ENCODE data around the gene CDC42EP1.

The CDC42EP1 gene

DNA sequence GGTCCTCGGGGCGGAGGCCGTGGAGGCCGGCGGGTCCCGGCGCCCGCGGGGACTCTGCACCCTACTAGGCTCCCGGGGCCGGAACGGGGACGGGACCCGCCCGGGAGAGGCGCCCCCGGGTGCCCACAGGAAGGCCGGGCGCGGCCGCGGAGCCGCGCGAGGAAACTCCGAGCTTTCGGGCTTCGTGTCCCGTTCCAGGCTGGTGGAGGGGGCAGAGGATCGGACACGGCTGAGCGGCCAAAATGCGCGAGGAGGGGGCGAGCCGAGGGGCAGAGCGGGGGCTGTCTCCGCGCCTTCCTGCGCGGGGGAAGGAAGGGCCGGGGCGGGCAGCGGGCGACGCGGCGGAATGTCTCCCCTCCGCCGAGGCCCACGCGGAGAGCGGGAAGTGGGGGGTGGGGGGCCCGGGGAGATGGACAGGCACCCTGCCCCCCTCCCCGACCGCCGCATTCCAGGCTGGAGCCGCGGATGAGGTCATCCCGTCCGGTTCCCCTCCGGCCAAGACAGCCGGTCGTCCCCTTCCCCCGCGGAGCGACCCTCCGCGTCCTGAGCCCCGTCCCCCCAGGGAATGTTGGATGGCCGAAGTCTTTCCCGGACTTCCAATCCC, 430 bp downstream of the CDC42EP1 start:
- no peak for DNase-seq (ENCODE audit: low spot score)

GRCh38 chr22:37561212-37562048, 1.1 kb downstream of the CDC42EP1 start:
- DNase-seq (ENCODE audit: low spot score) = peak; percentile 96

DNA sequence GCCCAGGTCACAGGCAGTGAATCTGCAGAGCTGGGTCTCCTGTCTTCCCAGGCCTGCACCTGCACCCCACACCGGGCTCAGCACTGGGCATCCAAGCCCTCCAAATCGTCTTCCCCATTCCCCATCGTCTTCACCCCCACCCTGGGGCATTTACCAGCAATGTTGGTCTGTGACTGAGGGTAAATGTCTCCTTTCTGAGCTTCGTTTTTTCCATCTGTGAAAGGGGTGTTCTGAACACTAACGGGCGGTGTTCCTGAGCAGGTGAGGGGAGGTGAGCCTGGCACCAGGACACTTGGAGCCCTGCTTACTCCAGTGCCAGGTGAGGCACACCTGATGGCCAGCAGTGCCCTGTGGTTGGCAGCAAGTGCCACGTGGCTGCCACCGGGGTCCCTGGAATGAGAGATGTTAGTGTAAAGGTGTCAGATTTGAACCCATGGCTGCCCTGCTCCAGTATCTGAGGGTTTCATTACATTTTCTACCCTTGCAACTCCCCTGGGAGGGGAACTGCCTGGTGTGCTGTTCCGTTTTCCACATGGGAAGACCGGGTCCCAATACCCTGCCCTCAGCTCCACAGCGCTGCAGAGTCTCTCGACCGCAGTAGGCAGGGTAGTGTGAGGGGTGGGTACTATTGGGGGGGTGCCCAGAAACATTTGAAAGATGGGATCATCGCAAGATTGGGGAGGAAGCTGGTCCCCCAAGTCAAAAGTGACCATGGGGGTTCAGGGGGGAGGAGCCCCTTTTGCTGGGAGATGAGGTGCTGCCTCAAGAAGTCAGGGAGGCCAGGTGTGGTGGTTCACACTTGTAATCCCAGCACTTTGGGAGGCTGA, 2.0 kb downstream of the CDC42EP1 start:
- DNase-seq (ENCODE audit: low spot score) = no peak

GRCh38 chr22:37563153-37564081, 3.1 kb downstream of the CDC42EP1 start:
- no peak for DNase-seq (ENCODE audit: low spot score)

- no peak for DNase-seq (ENCODE audit: low spot score)
Measured at GRCh38 chr22:37564111-37564711, 3.9 kb downstream of the CDC42EP1 start.

DNA sequence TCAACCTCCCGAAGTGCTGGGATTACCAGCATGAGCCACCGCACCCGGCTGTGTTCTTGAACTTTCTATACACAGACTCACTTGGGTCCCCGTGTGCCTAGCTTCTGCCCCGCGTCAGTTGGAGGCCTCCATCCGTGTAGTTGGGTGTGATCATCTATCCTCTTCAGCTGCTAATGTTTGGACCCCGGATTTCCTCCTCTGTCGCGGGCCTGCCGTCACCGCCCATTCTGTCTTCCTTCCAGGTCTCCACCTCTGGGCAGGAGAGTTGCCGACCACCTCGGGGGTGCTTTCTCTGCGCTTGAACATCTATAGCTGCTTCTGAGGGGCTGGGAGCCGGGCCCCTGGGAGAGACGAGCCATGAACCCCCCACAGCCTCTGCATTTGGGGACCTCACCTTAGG, 5.5 kb downstream of the CDC42EP1 start:
- no peak for DNase-seq (ENCODE audit: low spot score)

GRCh38 chr22:37566329-37566837, 6.1 kb downstream of the CDC42EP1 start:
- DNase-seq (ENCODE audit: low spot score) = no peak

DNA sequence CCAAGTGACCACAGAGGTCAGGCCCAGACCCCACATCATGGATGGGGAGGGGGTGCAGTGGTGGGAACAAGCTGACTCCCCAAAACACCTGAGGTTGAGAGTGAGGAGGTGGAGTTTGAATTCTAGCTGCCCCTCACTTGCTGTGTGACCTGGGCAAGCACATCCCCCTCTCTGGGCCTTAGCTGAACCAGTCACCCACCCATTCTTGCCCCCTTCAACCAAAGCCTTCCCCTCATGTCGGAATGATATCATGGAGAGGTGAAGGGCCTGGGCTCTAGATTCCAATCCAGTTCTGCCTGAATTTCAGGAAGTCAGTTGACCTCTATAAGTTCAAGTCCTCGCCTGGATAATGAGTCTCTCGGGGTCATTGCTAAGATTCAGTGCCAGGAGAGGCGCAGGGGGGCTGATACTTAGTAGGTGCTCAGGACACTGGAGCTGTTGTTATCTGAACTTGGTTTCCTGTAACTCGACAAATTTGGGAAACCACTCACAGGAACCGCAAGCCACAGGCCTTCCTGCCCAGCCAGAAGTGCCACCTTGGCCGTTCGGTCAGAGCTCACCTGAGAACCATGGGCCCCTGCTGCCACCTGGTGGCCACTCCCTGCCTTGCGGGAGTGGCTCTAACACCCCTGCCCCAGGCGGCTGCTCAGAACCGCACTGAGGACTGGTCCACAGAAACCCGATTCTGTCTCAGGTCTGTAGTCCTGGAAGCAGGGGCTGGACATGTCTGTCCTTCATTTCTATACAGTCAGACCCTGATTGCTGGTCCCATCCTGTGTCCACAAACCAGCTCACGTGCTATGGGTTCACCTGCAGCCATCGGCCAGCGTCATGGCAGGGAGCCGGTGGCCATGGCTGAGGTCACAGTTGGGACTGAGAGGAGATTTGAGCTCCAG, 6.9 kb downstream of the CDC42EP1 start:
- DNase-seq (ENCODE audit: low spot score) = peak; percentile 88

- DNase-seq (ENCODE audit: low spot score) = no peak
Measured at GRCh38 chr22:37568012-37568411, 7.7 kb downstream of the CDC42EP1 start.

DNA sequence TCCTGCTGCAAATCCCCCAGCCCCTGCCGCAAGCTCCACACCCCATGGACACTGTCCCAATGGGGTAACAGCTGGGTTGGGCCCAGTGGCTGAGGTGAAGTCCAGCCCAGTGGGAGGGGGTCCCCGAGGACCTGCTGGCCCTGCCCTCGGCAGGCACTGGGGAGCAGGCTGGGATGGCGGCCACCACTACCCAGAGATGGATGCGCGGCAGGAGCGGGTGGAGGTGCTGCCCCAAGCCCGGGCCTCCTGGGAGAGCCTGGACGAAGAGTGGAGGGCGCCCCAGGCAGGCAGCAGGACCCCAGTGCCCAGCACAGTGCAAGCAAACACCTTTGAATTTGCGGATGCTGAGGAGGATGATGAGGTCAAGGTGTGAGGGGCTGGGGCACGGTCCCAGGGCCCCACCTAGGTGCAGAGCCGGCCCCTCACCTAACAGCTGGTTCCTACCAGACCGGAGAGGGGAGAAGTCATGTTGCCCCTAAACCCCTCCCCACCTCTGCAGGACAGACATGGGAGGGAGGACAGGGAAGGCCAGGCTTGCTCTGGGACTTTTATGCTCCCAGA, 8.2 kb downstream of the CDC42EP1 start:
- no peak for DNase-seq (ENCODE audit: low spot score)

- DNase-seq (ENCODE audit: low spot score) = peak; percentile 87
Measured at GRCh38 chr22:37569009-37569920, 9.0 kb downstream of the CDC42EP1 start.

GRCh38 chr22:37569921-37570660, 9.8 kb downstream of the CDC42EP1 start:
- DNase-seq (ENCODE audit: low spot score) = no peak

DNA sequence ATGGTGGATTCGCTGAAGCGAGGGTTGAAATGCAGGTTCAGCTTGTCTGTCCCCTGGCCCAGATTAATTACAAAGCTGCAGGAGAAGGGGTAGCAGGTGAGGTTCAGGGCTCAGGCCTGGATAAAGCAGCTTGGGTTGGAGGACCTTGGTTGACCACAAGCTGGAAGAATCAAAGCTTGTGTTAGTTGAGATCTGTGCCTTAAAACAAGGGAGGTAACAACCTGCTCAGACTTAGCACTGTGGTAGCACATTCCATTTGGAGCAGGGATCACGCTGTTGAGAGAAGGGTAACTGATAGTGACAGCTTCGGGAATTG, 10.3 kb downstream of the CDC42EP1 start:
- no peak for DNase-seq (ENCODE audit: low spot score)

DNA sequence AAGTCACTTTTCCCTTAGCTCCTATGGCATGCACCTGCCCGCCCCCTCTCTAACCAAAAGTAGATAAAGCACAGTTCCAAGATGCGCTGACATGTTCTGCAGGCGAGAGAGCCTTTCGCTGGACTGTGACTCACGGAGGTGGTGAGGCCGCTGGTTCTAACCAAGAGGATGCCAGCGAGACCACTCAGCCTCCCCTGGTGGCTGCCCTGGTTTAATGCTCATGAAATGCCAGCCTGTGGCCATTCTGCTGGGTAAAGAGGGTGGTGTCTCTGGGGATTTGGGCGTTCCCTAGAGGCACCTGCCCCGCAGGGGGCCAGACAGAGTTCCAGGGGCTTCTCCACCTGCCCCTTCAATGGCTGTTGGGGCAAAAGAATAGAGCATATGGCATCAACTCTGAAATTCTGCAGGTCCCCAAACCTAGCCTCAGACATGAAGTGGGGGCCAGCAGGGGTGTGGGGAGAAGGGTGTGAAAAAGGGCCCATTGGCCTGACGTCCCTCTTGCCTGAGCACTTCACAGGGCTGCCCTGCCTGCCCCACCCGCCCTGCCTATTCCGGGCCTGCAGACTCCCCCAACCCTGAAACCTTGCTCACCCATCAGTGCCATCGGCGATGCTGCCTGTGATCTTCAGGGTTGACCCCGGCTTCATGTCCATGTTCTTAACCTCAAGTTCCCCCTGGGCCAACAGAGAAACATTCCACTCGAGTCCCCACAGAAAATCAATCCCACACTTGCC, 11.1 kb downstream of the CDC42EP1 start:
- no peak for DNase-seq (ENCODE audit: low spot score)

DNA sequence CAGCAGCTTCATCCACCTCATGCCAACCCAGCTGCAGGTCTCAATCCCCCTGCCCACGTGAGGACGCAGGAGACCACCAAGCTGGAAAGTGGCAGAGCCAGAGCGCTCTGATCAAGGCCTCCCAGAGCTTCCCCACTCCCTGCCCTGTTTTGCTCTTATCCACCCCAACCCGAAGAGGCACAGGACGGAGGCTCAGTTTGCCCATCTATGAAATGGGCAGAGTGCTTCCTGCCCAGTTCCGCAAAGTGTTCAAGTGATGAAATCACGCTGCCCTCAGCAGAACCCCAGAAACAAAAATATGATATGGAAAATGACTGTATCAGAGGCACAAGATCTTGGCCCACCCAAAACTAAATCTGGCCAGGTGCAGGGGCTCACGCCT, 11.7 kb downstream of the CDC42EP1 start:
- DNase-seq (ENCODE audit: low spot score) = no peak

GRCh38 chr22:37575490-37576003, 15.3 kb downstream of the CDC42EP1 start:
- DNase-seq (ENCODE audit: low spot score) = no peak

DNA sequence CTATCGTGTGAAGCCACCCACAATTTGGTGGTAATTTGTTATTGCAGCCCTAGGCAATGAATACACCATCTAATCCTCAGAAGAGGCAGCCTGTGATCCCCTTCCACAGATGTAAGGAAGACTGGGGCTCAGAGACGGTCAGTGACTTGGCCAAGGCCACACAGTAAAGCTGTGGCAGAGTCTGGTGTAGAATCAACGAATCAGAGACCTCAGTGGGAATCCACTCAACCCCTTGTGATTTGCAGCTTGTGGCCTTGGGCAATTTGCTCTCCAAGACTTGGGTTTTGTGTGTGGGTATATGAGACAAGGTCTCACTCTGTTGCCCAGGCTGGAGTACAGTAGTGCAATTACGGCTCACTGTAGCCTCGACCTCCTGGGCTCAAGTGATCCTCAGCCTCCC, 17.7 kb downstream of the CDC42EP1 start:
- no peak for DNase-seq (ENCODE audit: low spot score)
